ENCODE results near the gene CYP27B1.

DNA sequence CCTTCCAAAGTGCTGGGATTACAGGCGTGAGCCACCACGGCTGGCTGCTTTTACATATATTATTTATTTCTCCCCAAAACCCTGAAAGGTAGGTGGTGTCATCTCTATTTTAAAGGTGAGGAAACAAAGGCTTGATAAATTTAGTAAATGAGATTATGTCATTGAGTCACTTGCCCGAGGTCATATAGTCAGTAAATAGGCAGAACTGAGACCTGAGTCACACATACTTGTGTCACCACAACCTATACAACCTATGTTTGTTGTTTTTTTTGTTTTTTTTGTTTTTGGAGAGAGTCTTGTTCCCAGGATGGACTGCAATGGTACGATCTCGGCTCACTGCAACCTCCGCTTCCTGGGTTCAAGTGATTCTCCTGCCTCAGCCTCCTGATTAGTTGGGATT is 28.5 kb upstream of the CYP27B1 start:
- TF ChIP-seq, protein P1, sequence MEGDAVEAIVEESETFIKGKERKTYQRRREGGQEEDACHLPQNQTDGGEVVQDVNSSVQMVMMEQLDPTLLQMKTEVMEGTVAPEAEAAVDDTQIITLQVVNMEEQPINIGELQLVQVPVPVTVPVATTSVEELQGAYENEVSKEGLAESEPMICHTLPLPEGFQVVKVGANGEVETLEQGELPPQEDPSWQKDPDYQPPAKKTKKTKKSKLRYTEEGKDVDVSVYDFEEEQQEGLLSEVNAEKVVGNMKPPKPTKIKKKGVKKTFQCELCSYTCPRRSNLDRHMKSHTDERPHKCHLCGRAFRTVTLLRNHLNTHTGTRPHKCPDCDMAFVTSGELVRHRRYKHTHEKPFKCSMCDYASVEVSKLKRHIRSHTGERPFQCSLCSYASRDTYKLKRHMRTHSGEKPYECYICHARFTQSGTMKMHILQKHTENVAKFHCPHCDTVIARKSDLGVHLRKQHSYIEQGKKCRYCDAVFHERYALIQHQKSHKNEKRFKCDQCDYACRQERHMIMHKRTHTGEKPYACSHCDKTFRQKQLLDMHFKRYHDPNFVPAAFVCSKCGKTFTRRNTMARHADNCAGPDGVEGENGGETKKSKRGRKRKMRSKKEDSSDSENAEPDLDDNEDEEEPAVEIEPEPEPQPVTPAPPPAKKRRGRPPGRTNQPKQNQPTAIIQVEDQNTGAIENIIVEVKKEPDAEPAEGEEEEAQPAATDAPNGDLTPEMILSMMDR (IDR thresholded peaks at IDR 0.05; ENCODE audit: insufficient read depth, low read length, poor library complexity, severe bottlenecking), result no peak
- TF ChIP-seq EZH2phosphoT487 (conservative IDR thresholded peaks at IDR 0.05; ENCODE audit: low read length), result no peak

Measured in SU-DHL-6 (cell line).